ENCODE results near the gene ACER3. TPM values are rescaled to one million over a fixed set of nuclear protein-coding genes. Genes with fewer than 3 reads are reported as not detected.
"Not testable (repeated sequence)": the region's sequence is repeated elsewhere in the genome, so short reads cannot be mapped to it uniquely, and the experiment has no call there.

ACER3 gene
- total RNA-seq, 4 donors from 2014 or later: 19.0 to 26.6 (median 22.0) TPM

DNA sequence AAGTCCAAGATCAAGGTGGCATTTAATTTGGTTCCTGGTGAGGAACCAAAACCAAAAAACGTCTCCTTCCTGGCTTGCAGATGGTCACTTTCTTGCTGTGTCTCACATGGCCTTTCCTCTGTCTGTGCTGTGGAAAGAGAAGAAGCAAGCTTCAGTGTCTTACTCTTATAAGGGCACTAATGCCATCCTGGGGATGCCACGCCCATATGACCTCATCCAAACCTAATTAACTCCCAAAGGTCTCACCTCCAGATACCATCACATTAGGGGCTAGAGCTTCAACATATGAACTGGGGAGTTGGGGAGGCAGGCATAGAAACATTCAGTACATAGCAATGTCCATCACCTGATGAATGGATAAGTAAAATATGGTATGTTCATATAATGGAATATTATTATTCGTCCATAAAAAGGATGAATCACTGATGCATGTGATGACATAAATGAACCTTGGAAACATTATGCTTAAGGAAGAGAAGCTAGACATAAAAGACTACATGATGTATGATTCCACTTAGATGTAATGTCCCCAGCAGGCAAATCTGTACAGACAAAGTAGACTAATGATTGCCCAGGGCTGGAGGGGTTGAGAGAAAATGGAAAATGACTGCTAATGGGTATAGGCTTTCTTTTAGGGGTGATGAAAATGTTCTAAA is 94.9 kb downstream of the ACER3 start:
- ATAC-seq (ENCODE audit: low FRiP score) (no peak), DNase-seq (ENCODE audit: low spot score) (no peak)
- no peak for TF ChIP-seq CTCF (IDR thresholded peaks at IDR 0.05)

DNA sequence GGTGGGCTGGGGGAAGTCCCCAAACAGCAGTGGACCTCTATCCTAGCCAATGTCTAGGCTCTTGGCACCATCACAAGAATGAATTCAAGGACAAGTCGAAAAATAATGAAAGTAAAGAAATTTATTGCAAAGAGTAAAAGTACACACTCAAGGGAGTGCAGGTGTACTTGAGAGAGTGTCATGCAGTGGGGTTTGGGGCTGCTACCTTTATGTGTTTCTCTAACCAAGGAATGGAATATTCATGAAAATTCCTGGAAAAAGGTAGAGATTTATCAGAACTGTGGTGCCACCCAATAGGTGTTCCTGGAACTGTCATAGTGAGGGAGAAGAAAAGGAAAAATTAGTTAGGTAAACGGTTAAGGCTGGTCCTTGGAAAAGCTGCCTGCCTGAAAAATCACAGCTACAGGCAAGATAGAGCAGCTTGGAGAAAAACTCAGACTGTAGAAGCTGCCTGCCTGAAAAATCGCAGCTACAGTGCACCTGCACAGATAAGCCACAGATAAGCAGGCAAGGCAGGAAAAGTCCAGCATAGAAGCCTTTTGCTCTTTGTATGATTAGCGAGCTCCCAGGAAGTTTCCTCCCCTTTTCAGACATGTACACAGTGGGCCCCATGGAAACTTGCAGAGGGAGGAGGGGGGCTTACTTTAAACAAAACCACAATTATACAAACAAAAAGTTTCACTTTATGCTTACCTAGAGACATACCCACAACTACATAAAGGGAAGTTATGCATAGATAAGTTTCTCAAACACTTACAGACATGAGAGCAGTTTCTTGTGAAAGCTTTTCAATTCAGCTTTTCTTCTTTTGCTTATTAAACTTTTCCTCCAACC is 102.1 kb downstream of the ACER3 start:
- DNase-seq (ENCODE audit: low spot score) (no peak), ATAC-seq (ENCODE audit: low FRiP score) (no peak)
- no peak for TF ChIP-seq CTCF (IDR thresholded peaks at IDR 0.05)

GRCh38 chr11:76963417-76964168 is 102.9 kb downstream of the ACER3 start:
- ATAC-seq (ENCODE audit: low FRiP score); DNase-seq (ENCODE audit: low spot score): not testable (repeated sequence)

- DNase-seq (ENCODE audit: low spot score): no peak
- no peak for ATAC-seq (ENCODE audit: low FRiP score)
Observed at GRCh38 chr11:76972051-76972450, 111.3 kb downstream of the ACER3 start.

GRCh38 chr11:76974179-76974891 is 113.6 kb downstream of the ACER3 start:
- no peak for TF ChIP-seq CTCF (IDR thresholded peaks at IDR 0.05)
- ATAC-seq (ENCODE audit: low FRiP score) (no peak), DNase-seq (ENCODE audit: low spot score) (no peak)

More at GRCh38 chr11:76972051-76972450, 111.3 kb downstream of the ACER3 start:
- TF ChIP-seq CTCF (IDR thresholded peaks at IDR 0.05): no peak

DNA sequence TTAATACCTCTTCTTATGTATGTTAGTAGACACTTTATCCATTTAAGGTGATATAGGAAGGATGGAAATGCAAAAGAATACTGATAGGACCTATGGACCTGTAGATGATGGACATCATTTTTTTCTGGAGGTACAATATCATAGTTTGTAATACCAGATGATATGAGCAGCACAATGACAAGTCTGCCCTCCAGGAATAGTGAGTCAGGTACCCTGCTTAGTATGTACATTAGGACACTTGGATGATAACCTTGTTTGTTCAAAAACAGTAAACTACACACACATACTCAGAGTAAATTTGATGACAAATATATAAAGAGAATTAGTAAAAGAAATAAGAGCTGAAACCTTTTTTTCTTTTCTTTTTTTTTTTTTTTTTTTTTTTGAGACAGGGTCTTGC is 114.8 kb downstream of the ACER3 start:
- DNase-seq (ENCODE audit: low spot score) (no peak), ATAC-seq (ENCODE audit: low FRiP score) (no peak)
- TF ChIP-seq CTCF (IDR thresholded peaks at IDR 0.05): no peak

DNA sequence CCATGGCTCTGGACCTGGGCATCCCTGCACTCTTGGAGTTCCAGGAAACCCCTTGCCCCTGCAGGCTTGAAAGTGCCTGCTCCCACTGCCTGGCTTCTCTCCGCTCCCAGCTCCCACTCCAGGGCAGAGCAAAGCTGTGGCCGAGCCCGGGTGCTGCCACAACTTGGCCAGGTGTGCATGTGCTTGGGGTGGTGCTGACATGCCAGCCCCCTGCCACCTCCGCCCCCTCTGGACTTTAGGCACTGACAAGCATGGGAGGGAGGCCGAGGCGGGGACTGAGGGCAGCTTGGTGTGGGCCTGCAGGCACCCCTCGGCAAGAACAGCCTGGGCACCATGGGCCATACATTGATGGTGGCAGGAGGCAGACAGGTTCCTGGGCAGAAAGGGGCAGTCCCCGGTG is 117.1 kb downstream of the ACER3 start:
- TF ChIP-seq CTCF (IDR thresholded peaks at IDR 0.05): no peak
- DNase-seq (ENCODE audit: low spot score) (no peak), ATAC-seq (ENCODE audit: low FRiP score) (no peak)

All from omental fat pad (tissue), 4 donors.